ENCODE measurements around the gene STIP1. TPM values are rescaled to one million over a fixed set of nuclear protein-coding genes. Genes with fewer than 3 reads are reported as not detected.

Gene STIP1
- total RNA-seq, 1 experiment from 2014 or later: 557 TPM

DNA sequence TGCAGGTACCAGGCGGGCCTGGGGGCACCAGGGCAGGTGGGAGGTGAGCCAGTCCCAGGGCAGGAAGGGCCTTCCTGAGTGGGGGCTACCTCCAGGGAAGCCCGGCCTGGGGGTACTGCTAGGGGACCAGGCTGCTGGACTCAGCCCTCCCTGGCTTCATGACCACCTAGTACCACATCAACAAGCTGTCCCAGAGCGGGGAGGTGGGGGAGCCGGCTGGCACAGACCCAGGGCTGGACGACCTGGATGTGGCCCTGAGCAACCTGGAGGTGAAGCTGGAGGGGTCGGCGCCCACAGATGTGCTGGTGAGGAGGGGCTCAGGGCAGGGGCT lies 33.3 kb downstream of the STIP1 start:
- peaks cover 6% of the 10 kb centered on the region for H3K4me1 ChIP-seq (ENCODE audit: insufficient read depth, low read length)
- no peak overlapping the region for H3K27ac ChIP-seq (ENCODE audit: low read length)
- H3K4me2 ChIP-seq (ENCODE audit: low read length): no peak overlapping the region
- peaks cover 2% of the 10 kb centered on the region for H3F3A ChIP-seq (ENCODE audit: low read length, unreplicated experiment)
- DNase-seq (no peak), ATAC-seq (no peak)
- no peak overlapping the region for H3K4me3 ChIP-seq (ENCODE audit: low read length)
- no peak overlapping the region for H2AFZ ChIP-seq (ENCODE audit: low read length)
- no peak overlapping the region for H3K9ac ChIP-seq (ENCODE audit: low read length)
- no peaks in the 10 kb centered on the region for H3K9me2 ChIP-seq (replicated peaks; ENCODE audit: low read length)
- no peaks in the 10 kb centered on the region for H4K20me1 ChIP-seq (ENCODE audit: low read length)
- no peaks in the 10 kb centered on the region for H3K27me3 ChIP-seq (ENCODE audit: low read length)
- no peaks in the 10 kb centered on the region for H3K79me2 ChIP-seq (ENCODE audit: low read length)
- ChIA-PET POLR2A (ENCODE audit: unreplicated experiment) (no interaction called here), CTCF (no interaction called here)
- intact Hi-C loops (cut with micrococcal nuclease): no loop called here
- no TSS peak for BruUV-seq (replicated peaks)
- TF ChIP-seq, protein P1, sequence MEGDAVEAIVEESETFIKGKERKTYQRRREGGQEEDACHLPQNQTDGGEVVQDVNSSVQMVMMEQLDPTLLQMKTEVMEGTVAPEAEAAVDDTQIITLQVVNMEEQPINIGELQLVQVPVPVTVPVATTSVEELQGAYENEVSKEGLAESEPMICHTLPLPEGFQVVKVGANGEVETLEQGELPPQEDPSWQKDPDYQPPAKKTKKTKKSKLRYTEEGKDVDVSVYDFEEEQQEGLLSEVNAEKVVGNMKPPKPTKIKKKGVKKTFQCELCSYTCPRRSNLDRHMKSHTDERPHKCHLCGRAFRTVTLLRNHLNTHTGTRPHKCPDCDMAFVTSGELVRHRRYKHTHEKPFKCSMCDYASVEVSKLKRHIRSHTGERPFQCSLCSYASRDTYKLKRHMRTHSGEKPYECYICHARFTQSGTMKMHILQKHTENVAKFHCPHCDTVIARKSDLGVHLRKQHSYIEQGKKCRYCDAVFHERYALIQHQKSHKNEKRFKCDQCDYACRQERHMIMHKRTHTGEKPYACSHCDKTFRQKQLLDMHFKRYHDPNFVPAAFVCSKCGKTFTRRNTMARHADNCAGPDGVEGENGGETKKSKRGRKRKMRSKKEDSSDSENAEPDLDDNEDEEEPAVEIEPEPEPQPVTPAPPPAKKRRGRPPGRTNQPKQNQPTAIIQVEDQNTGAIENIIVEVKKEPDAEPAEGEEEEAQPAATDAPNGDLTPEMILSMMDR (conservative IDR thresholded peaks at IDR 0.05; ENCODE audit: low read depth, low read length): no peak
- 0 out of 2 replicates have a peak, but pooled peaks cover 3% of the 10 kb centered on the region for H3K36me3 ChIP-seq (ENCODE audit: low read depth, low read length)
- H3K9me3 ChIP-seq (ENCODE audit: low read length): no peaks in the 10 kb centered on the region

DNA sequence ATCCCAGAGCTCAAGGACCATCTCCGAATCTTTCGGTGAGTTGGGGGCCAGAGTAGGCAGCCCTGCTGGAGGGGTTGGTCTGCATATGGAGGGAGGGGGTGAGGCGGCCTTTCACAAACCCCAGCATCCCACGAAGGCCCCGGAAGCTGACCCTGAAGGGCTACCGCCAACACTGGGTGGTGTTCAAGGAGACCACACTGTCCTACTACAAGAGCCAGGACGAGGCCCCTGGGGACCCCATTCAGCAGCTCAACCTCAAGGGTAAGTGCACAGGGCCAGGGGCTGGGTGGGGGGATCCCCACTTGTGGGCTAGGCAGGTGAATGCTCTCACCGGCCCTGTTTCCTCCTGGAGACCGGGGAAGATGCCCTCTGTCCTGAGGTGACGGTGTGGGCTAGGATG lies 33.8 kb downstream of the STIP1 start:
- Histone ChIP-seq H3F3A (ENCODE audit: low read length, unreplicated experiment) (no peaks in the 10 kb centered on the region), H3K4me1 (ENCODE audit: insufficient read depth, low read length) (peaks cover 8% of the 10 kb centered on the region), H4K20me1 (ENCODE audit: low read length) (no peaks in the 10 kb centered on the region), H3K79me2 (ENCODE audit: low read length) (no peaks in the 10 kb centered on the region), H3K9me3 (ENCODE audit: low read length) (no peaks in the 10 kb centered on the region), H3K4me3 (ENCODE audit: low read length) (no peak overlapping the region), H3K27me3 (ENCODE audit: low read length) (no peaks in the 10 kb centered on the region), H2AFZ (ENCODE audit: low read length) (no peak overlapping the region), H3K9ac (ENCODE audit: low read length) (no peak overlapping the region), H3K36me3 (ENCODE audit: low read depth, low read length) (0 out of 2 replicates have a peak, but pooled peaks cover 3% of the 10 kb centered on the region), H3K27ac (ENCODE audit: low read length) (no peak overlapping the region), H3K4me2 (ENCODE audit: low read length) (no peak overlapping the region), H3K9me2 (replicated peaks; ENCODE audit: low read length) (no peaks in the 10 kb centered on the region)
- no TSS peak for BruUV-seq (replicated peaks)
- POLR2A ChIA-PET (ENCODE audit: unreplicated experiment): no interaction called here
- DNase-seq (no peak), ATAC-seq (no peak)
- CTCF ChIA-PET: no interaction called here
- intact Hi-C loops (cut with micrococcal nuclease): no loop called here
- no peak for TF ChIP-seq EZH2 (IDR thresholded peaks at IDR 0.05; ENCODE audit: low read length, unreplicated experiment)
- TF ChIP-seq, protein P1 (conservative IDR thresholded peaks at IDR 0.05; ENCODE audit: low read depth, low read length): no peak
- TF ChIP-seq EZH2phosphoT487 (IDR thresholded peaks at IDR 0.05; ENCODE audit: borderline replicate concordance, low read length): no peak

- no peaks in the 10 kb centered on the region for H3K9me2 ChIP-seq (replicated peaks; ENCODE audit: low read length)
- no peaks in the 10 kb centered on the region for H3F3A ChIP-seq (ENCODE audit: low read length, unreplicated experiment)
- no TSS peak for BruUV-seq (replicated peaks)
- no peak for DNase-seq
- H3K27me3 ChIP-seq (ENCODE audit: low read length): no peaks in the 10 kb centered on the region
- H3K79me2 ChIP-seq (ENCODE audit: low read length): no peaks in the 10 kb centered on the region
- H3K4me2 ChIP-seq (ENCODE audit: low read length): no peak overlapping the region
- ChIA-PET POLR2A (ENCODE audit: unreplicated experiment) (no interaction called here), CTCF (no interaction called here)
- no peak overlapping the region for H3K9ac ChIP-seq (ENCODE audit: low read length)
- peaks cover 10% of the 10 kb centered on the region for H3K4me1 ChIP-seq (ENCODE audit: insufficient read depth, low read length)
- H3K4me3 ChIP-seq (ENCODE audit: low read length): no peak overlapping the region
- H3K36me3 ChIP-seq (ENCODE audit: low read depth, low read length): 0 out of 2 replicates have a peak, but pooled peaks cover 3% of the 10 kb centered on the region
- intact Hi-C loops (cut with micrococcal nuclease): no loop called here
- H3K9me3 ChIP-seq (ENCODE audit: low read length): no peaks in the 10 kb centered on the region
- ATAC-seq: no peak
- TF ChIP-seq, protein P1 (conservative IDR thresholded peaks at IDR 0.05; ENCODE audit: low read depth, low read length): no peak
- TF ChIP-seq EZH2 (IDR thresholded peaks at IDR 0.05; ENCODE audit: low read length, unreplicated experiment) (no peak), EZH2phosphoT487 (IDR thresholded peaks at IDR 0.05; ENCODE audit: borderline replicate concordance, low read length) (no peak)
- H3K27ac ChIP-seq (ENCODE audit: low read length): no peak overlapping the region
- H2AFZ ChIP-seq (ENCODE audit: low read length): no peak overlapping the region
- no peaks in the 10 kb centered on the region for H4K20me1 ChIP-seq (ENCODE audit: low read length)
These were observed 34.3 kb downstream of the STIP1 start for GRCh38 chr11:64220271-64220670.
